Stimulated activated CD4-positive, alpha-beta T cell treated with anti-CD3 and anti-CD28 coated beads, Interleukin-12 subunit alpha, Interleukin-12 subunit beta, amount 100 ng/mL, for 4 hours (primary cell): ENCODE measurements around the gene SPAG16.

Source experiments
- DNase-seq: peaks from one replicate; pipeline ENCODE4 v3.0.0-alpha.2; 2020

SPAG16 gene

GRCh38 chr2:214410918-214411554 is 1126.8 kb downstream of the SPAG16 start, which contains the start of gene VWC2L:
VWC2L (plus strand) TSS chr2:214411054; CDS start chr2:214414194, 3,140 bp downstream.
- peak; percentile 10 for DNase-seq

- DNase-seq = no peak
These were observed 1128.4 kb downstream of the SPAG16 start for GRCh38 chr2:214412679-214413078.

- no peak for DNase-seq
These were observed 1152.2 kb downstream of the SPAG16 start for GRCh38 chr2:214436470-214436869.

- DNase-seq = no peak
These were observed 1166.0 kb downstream of the SPAG16 start for GRCh38 chr2:214450118-214450894.

- no peak for DNase-seq
These were observed 1167.4 kb downstream of the SPAG16 start for GRCh38 chr2:214451516-214452275.
